Measurements from ENCODE around the gene GREB1. TPM values are rescaled to one million over a fixed set of nuclear protein-coding genes. Genes with fewer than 3 reads are reported as not detected.

GREB1 gene
- total RNA-seq, 2 donors from 2014 or later = 0.15 to 1.1 TPM

- peaks cover 24% of the 10 kb centered on the region for H3K27me3 Mint-ChIP-seq
- no peaks in the 10 kb centered on the region for H3K36me3 Mint-ChIP-seq (ENCODE audit: low read depth)
- H3K27ac Mint-ChIP-seq = no peak overlapping the region
- ATAC-seq = no peak
- H3K4me1 Mint-ChIP-seq = peaks cover 5% of the 10 kb centered on the region
- H3K9me3 ChIP-seq (ENCODE audit: control insufficient read depth, low read length, poor library complexity, severe bottlenecking) = no peaks in the 10 kb centered on the region
- no peak overlapping the region for H3K4me3 Mint-ChIP-seq
- no peak for DNase-seq
These were observed 33.0 kb upstream of the GREB1 start for GRCh38 chr2:11500702-11501303.

GRCh38 chr2:11502740-11503292 is 31.0 kb upstream of the GREB1 start:
- H3K27ac Mint-ChIP-seq = no peak overlapping the region
- no peaks in the 10 kb centered on the region for H3K9me3 ChIP-seq (ENCODE audit: control insufficient read depth, low read length, poor library complexity, severe bottlenecking)
- peaks cover 5% of the 10 kb centered on the region for H3K4me1 Mint-ChIP-seq
- no peak overlapping the region for H3K4me3 Mint-ChIP-seq
- DNase-seq (no peak), ATAC-seq (no peak)
- no peaks in the 10 kb centered on the region for H3K36me3 Mint-ChIP-seq (ENCODE audit: low read depth)
- peaks cover 33% of the 10 kb centered on the region for H3K27me3 Mint-ChIP-seq

- H3K9me3 ChIP-seq (ENCODE audit: control insufficient read depth, low read length, poor library complexity, severe bottlenecking) = no peaks in the 10 kb centered on the region
- Mint-ChIP-seq H3K27ac (no peak overlapping the region), H3K4me1 (peaks cover 5% of the 10 kb centered on the region), H3K4me3 (no peak overlapping the region), H3K36me3 (ENCODE audit: low read depth) (no peaks in the 10 kb centered on the region), H3K27me3 (peaks cover 39% of the 10 kb centered on the region)
- no peak for DNase-seq
- no peak for ATAC-seq
These were observed 30.4 kb upstream of the GREB1 start for GRCh38 chr2:11503354-11503927.

- H3K9me3 ChIP-seq (ENCODE audit: control insufficient read depth, low read length, poor library complexity, severe bottlenecking) = no peaks in the 10 kb centered on the region
- peaks cover under 1% of the 10 kb centered on the region for H3K4me1 Mint-ChIP-seq
- no peak for DNase-seq
- no peaks in the 10 kb centered on the region for H3K36me3 Mint-ChIP-seq (ENCODE audit: low read depth)
- no peak overlapping the region for H3K27ac Mint-ChIP-seq
- no peak for ATAC-seq
- no peak overlapping the region for H3K4me3 Mint-ChIP-seq
- peaks cover 30% of the 10 kb centered on the region for H3K27me3 Mint-ChIP-seq
These were observed 27.9 kb upstream of the GREB1 start for GRCh38 chr2:11505652-11506610.

GRCh38 chr2:11506611-11506969 is 27.3 kb upstream of the GREB1 start:
- DNase-seq (no peak), ATAC-seq (no peak)
- H3K27me3 Mint-ChIP-seq = peaks cover 36% of the 10 kb centered on the region
- H3K4me3 Mint-ChIP-seq = no peak overlapping the region
- no peaks in the 10 kb centered on the region for H3K9me3 ChIP-seq (ENCODE audit: control insufficient read depth, low read length, poor library complexity, severe bottlenecking)
- H3K4me1 Mint-ChIP-seq = no peaks in the 10 kb centered on the region
- H3K36me3 Mint-ChIP-seq (ENCODE audit: low read depth) = no peaks in the 10 kb centered on the region
- no peak overlapping the region for H3K27ac Mint-ChIP-seq

- H3K27ac Mint-ChIP-seq = no peak overlapping the region
- no peaks in the 10 kb centered on the region for H3K4me1 Mint-ChIP-seq
- DNase-seq (no peak), ATAC-seq (no peak)
- no peaks in the 10 kb centered on the region for H3K9me3 ChIP-seq (ENCODE audit: control insufficient read depth, low read length, poor library complexity, severe bottlenecking)
- H3K27me3 Mint-ChIP-seq = peaks cover 46% of the 10 kb centered on the region
- H3K4me3 Mint-ChIP-seq = no peak overlapping the region
- no peaks in the 10 kb centered on the region for H3K36me3 Mint-ChIP-seq (ENCODE audit: low read depth)
These were observed 26.3 kb upstream of the GREB1 start for GRCh38 chr2:11507517-11507916.

GRCh38 chr2:11508279-11508678 is 25.6 kb upstream of the GREB1 start:
- Mint-ChIP-seq H3K4me1 (no peaks in the 10 kb centered on the region), H3K27ac (no peak overlapping the region), H3K27me3 (peaks cover 48% of the 10 kb centered on the region), H3K4me3 (no peak overlapping the region), H3K36me3 (ENCODE audit: low read depth) (no peaks in the 10 kb centered on the region)
- H3K9me3 ChIP-seq (ENCODE audit: control insufficient read depth, low read length, poor library complexity, severe bottlenecking) = no peaks in the 10 kb centered on the region
- no peak for DNase-seq
- ATAC-seq = no peak

- H3K27me3 Mint-ChIP-seq = peaks cover 53% of the 10 kb centered on the region
- H3K36me3 Mint-ChIP-seq (ENCODE audit: low read depth) = no peaks in the 10 kb centered on the region
- no peak overlapping the region for H3K27ac Mint-ChIP-seq
- no peak overlapping the region for H3K4me3 Mint-ChIP-seq
- ATAC-seq (no peak), DNase-seq (no peak)
- no peaks in the 10 kb centered on the region for H3K4me1 Mint-ChIP-seq
- H3K9me3 ChIP-seq (ENCODE audit: control insufficient read depth, low read length, poor library complexity, severe bottlenecking) = no peaks in the 10 kb centered on the region
These were observed 24.0 kb upstream of the GREB1 start for GRCh38 chr2:11509657-11510360.

- Mint-ChIP-seq H3K27ac (no peak overlapping the region), H3K4me1 (no peaks in the 10 kb centered on the region), H3K27me3 (peaks cover 48% of the 10 kb centered on the region), H3K4me3 (no peak overlapping the region), H3K36me3 (ENCODE audit: low read depth) (no peaks in the 10 kb centered on the region)
- no peaks in the 10 kb centered on the region for H3K9me3 ChIP-seq (ENCODE audit: control insufficient read depth, low read length, poor library complexity, severe bottlenecking)
- no peak for DNase-seq
- no peak for ATAC-seq
These were observed 21.4 kb upstream of the GREB1 start for GRCh38 chr2:11512431-11512830.

- no peaks in the 10 kb centered on the region for H3K9me3 ChIP-seq (ENCODE audit: control insufficient read depth, low read length, poor library complexity, severe bottlenecking)
- Mint-ChIP-seq H3K4me1 (no peaks in the 10 kb centered on the region), H3K4me3 (no peak overlapping the region), H3K27me3 (peaks cover 43% of the 10 kb centered on the region), H3K36me3 (ENCODE audit: low read depth) (no peaks in the 10 kb centered on the region), H3K27ac (no peak overlapping the region)
- DNase-seq (no peak), ATAC-seq (no peak)
These were observed 20.5 kb upstream of the GREB1 start for GRCh38 chr2:11513319-11513718.

- no peaks in the 10 kb centered on the region for H3K4me1 Mint-ChIP-seq
- H3K27ac Mint-ChIP-seq = no peak overlapping the region
- ATAC-seq = no peak
- no peak overlapping the region for H3K4me3 Mint-ChIP-seq
- H3K9me3 ChIP-seq (ENCODE audit: control insufficient read depth, low read length, poor library complexity, severe bottlenecking) = no peaks in the 10 kb centered on the region
- H3K36me3 Mint-ChIP-seq (ENCODE audit: low read depth) = no peaks in the 10 kb centered on the region
- peaks cover 42% of the 10 kb centered on the region for H3K27me3 Mint-ChIP-seq
- DNase-seq = no peak
These were observed 19.6 kb upstream of the GREB1 start for GRCh38 chr2:11514081-11514730.

- H3K9me3 ChIP-seq (ENCODE audit: control insufficient read depth, low read length, poor library complexity, severe bottlenecking) = no peaks in the 10 kb centered on the region
- Mint-ChIP-seq H3K4me1 (no peaks in the 10 kb centered on the region), H3K27me3 (peaks cover 42% of the 10 kb centered on the region), H3K27ac (no peak overlapping the region), H3K36me3 (ENCODE audit: low read depth) (no peaks in the 10 kb centered on the region), H3K4me3 (no peak overlapping the region)
- DNase-seq (no peak), ATAC-seq (no peak)
These were observed 18.9 kb upstream of the GREB1 start for GRCh38 chr2:11514904-11515303.

Data from T-helper 17 cell (primary cell).